NK-92 treated with Interleukin-12 subunit alpha and Interleukin-12 subunit beta, amount 100 ng/mL, for 24 hours (cell line): ENCODE results near the gene HPS5.
"Not testable (repeated sequence)": the region's sequence is repeated elsewhere in the genome, so short reads cannot be mapped to it uniquely, and the experiment has no call there.

ENCODE experiments used
- DNase-seq: peaks from one replicate; lab custom pipeline; 2025; lab: John Stamatoyannopoulos, UW

The HPS5 gene, protein sequence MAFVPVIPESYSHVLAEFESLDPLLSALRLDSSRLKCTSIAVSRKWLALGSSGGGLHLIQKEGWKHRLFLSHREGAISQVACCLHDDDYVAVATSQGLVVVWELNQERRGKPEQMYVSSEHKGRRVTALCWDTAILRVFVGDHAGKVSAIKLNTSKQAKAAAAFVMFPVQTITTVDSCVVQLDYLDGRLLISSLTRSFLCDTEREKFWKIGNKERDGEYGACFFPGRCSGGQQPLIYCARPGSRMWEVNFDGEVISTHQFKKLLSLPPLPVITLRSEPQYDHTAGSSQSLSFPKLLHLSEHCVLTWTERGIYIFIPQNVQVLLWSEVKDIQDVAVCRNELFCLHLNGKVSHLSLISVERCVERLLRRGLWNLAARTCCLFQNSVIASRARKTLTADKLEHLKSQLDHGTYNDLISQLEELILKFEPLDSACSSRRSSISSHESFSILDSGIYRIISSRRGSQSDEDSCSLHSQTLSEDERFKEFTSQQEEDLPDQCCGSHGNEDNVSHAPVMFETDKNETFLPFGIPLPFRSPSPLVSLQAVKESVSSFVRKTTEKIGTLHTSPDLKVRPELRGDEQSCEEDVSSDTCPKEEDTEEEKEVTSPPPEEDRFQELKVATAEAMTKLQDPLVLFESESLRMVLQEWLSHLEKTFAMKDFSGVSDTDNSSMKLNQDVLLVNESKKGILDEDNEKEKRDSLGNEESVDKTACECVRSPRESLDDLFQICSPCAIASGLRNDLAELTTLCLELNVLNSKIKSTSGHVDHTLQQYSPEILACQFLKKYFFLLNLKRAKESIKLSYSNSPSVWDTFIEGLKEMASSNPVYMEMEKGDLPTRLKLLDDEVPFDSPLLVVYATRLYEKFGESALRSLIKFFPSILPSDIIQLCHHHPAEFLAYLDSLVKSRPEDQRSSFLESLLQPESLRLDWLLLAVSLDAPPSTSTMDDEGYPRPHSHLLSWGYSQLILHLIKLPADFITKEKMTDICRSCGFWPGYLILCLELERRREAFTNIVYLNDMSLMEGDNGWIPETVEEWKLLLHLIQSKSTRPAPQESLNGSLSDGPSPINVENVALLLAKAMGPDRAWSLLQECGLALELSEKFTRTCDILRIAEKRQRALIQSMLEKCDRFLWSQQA

GRCh38 chr11:18321969-18322711 lies at the start of gene HPS5, which contains the start of gene GTF2H1:
Gene HPS5, minus strand, starts transcription at chr11:18322140. Its CDS starts 4,282 bp downstream, at chr11:18317858.
Gene GTF2H1, plus strand, starts transcription at chr11:18322567. Its CDS starts 10,508 bp downstream, at chr11:18333075.
- peak; percentile 93 for DNase-seq

GRCh38 chr11:18371279-18371678 lies 49.3 kb upstream of the HPS5 start:
- DNase-seq: no peak

- no peak for DNase-seq
Measured at GRCh38 chr11:18369398-18369797, 47.5 kb upstream of the HPS5 start.

GRCh38 chr11:18368221-18368620 lies 46.3 kb upstream of the HPS5 start:
- no peak for DNase-seq

- no peak for DNase-seq
Measured at GRCh38 chr11:18367431-18367830, 45.5 kb upstream of the HPS5 start.

DNA sequence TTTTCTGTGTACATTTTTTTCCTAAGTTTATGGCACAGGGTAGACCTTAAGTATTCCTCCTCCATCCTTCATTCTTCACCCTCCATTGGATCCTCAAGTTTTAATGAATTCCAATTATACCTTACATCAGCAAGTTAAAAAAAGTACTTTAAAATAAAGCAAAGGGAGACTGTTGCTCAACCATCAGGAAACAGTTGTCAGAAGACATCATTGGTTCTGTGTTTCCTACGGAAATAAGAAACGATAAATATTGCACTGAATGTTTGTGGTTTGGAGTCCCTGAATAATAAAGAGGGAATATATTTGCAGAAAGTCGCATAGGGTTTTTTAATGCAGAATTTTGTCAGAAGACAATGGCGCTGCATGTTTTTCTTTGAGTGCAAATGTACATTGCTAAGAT lies 44.3 kb upstream of the HPS5 start:
- no peak for DNase-seq

- no peak for DNase-seq
Measured at GRCh38 chr11:18365741-18366140, 43.8 kb upstream of the HPS5 start.

GRCh38 chr11:18364495-18365073 lies 42.6 kb upstream of the HPS5 start:
- no peak for DNase-seq

DNA sequence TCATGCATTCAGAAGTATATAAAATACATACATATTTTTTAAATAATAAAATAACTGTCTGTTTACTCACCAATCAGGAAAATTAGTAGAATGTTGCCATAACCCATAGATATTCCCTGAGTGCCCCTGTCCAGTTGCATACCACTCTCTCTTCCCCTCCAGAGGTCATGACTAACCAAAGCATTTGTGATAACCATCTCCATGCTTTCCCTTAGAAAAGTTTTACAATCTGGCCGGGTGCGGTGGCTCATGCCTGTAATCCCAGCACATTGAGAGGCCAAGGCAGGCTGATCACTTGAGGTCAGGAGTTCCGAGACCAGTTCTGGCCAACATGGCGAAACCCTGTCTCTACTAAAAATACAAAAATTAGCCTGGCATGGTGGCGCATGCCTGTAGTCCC lies 39.2 kb upstream of the HPS5 start:
- DNase-seq: no peak

- DNase-seq: no peak
Measured at GRCh38 chr11:18358646-18359045, 36.7 kb upstream of the HPS5 start.

- no peak for DNase-seq
Measured at GRCh38 chr11:18352581-18352980, 30.6 kb upstream of the HPS5 start.

DNA sequence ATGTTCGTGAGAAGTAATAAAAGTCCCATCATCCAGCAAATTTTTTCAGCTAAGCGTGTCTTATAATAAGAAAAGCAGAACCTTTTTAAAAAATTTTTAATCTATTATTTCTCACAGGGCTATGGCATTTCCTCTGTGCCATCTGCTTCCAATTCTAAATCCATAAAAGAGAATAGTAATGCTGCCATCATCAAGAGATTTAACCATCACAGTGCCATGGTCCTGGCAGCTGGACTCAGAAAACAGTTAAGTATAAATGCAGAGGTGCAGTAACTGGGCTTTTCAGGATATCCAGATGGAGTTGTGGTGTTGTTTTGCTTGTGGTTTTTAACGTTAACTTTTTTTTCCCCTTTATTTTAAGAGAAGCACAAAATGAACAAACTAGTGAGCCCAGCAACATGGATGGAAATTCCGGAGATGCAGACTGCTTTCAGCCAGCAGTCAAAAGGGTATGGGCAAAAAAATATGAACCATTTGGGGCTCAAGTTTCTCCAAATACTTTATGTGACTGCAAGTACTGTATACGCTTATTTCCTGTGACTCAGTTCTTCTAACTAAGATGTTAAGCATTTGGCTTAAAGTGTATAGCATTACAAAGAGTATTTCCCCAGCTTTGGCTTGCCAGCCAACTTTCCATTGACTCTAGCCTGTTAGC lies 25.7 kb upstream of the HPS5 start:
- no peak for DNase-seq

- DNase-seq: no peak
Measured at GRCh38 chr11:18332891-18333290, 11.0 kb upstream of the HPS5 start.

DNA sequence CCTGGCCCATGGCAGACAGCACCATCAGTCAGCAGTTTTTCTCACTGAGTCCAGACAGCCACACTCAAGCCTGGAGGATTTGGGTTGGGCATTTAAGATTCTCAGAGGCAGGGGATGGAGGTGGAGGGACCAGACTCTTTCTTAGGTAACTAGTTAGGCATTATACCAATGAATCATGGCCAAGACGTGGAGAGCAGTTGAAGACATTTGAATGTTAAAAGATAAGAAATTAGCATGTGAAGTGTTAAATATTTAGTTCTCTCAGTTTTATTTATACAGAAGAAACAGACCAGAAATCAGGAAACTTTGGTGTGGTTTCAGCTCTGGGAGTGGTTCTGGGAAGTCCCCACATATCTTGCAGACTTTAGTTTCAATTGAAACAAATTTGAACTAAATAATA lies 10.4 kb upstream of the HPS5 start:
- no peak for DNase-seq

GRCh38 chr11:18330921-18331320 lies 9.0 kb upstream of the HPS5 start:
- no peak for DNase-seq

DNA sequence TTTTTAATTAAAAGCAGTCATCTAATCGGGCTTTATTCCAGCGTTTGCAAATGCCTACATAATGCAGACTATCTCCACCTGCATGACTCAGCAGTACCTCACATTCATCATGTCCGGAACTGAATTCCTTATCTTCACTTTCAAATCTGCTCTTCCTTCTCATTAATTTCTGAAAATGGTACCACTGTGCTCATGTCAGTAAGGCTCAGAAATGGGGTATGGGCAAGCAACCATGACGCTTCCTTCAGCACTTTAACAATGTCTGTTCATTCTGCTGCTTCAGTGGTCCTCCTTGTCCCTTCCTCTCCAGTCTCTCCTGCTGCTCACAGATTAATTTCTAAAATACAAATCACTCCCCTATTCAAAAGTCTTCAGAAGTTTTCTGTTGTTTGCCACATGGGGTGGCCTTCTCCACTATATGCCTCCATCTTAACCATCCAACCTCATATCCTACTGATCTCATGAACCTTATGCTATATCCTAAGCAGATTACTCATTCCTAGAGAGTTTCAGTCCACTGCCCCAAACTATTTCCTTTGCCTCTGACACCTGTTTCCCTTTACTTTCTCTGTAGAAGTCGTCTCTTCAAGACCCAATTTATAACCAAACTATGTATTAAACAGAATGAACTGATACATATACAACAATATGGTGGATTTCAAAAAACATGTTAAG lies 7.4 kb upstream of the HPS5 start:
- no peak for DNase-seq

GRCh38 chr11:18324381-18324780 lies 2.4 kb upstream of the HPS5 start:
- DNase-seq: no peak

DNA sequence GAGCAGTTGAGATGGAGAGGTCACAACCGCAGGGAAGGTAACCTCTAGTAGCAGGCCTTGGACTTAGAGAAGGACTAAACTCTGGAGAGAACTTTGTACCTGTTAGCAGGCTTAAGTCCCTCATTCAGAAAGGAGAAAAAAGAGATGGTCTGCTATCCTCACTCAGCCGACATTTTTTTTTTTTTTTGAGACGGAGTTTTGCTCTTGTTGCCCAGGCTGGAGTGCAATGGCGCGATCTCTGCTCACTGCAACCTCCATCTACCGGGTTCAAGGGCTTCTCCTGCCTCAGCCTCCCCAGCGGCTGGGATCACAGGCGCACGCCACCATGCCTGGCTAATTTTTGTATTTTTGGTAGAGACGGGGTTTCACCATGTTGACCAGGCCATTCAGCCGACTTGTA lies 1.9 kb upstream of the HPS5 start:
- not testable (repeated sequence) for DNase-seq

GRCh38 chr11:18322818-18323570 lies 1.1 kb upstream of the HPS5 start:
- no peak for DNase-seq

DNA sequence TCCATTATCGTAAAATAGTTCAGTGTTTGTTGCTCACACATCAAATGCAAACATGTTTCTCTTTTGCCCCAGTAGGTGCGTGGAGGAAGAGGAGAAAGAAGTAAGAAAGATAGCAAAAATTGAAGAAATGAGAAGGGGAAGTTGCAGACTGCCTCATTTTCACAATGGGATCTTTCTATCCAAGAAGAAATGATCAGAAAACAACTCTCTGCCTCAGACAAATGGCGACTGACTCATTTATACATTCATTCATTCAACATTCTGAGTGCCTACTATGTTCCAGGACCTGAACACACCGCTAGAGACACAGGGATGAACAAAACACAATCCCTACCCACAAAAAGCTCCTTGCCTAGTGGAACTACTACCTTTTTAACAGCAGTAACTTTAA lies 367 bp downstream of the HPS5 start:
- DNase-seq: no peak
